Uterus (tissue), 4 donors: ENCODE measurements around the gene ABCG5. TPM values are rescaled to one million over a fixed set of nuclear protein-coding genes. Genes with fewer than 3 reads are reported as not detected.
A peak's percentile ranks its signal among the peaks of the same experiment; 100 is the strongest.

Experiments
- DNase-seq, 2 donors: peaks; one replicate each; pipeline ENCODE4 v3.0.0-alpha.2; 2019 to 2020
- H3K27ac ChIP-seq, 2 donors: fragments of 200-600 bp; sonication (generic); 1 replicate in 1 of 2; 2 replicates in 1 of 2; pipeline ENCODE4 v1.5.1; 2016 to 2018
- H3K27me3 ChIP-seq, 2 donors: fragments of 200-600 bp; sonication (generic); one replicate each; pipeline ENCODE4 v1.5.1; 2018 to 2019; ENCODE audit warnings: control low read depth in 1 of 2
- H3K36me3 ChIP-seq, 2 donors: fragments of 200-600 bp; sonication (generic); one replicate each; pipeline ENCODE4 v1.5.1; 2019; ENCODE audit warnings: control low read depth in 1 of 2
- H3K4me1 ChIP-seq, 2 donors: fragments of 200-600 bp; sonication (generic); one replicate each; pipeline ENCODE4 v1.5.1; 2018 to 2019; ENCODE audit warnings: control low read depth in 1 of 2
- H3K4me3 ChIP-seq, 2 donors: fragments of 200-600 bp; sonication (generic); 1 replicate in 1 of 2; 2 replicates in 1 of 2; pipeline ENCODE4 v1.5.1; 2018 to 2019; ENCODE audit warnings: mild to moderate bottlenecking in 1 of 2
- H3K9me3 ChIP-seq, 2 donors: fragments of 200-600 bp; sonication (generic); one replicate each; pipeline ENCODE4 v1.5.1; 2019; ENCODE audit warnings: control low read depth in 1 of 2
- POLR2A ChIP-seq, 2 donors: fragments of 450-650 bp; IDR thresholded peaks; one replicate each; pipeline ENCODE4 v1.6.1; 2016; ENCODE audit warnings: antibody characterized with exemption in 2 of 2, mild to moderate bottlenecking in 1 of 2, moderate library complexity in 1 of 2
- intact Hi-C: fragments of 100-400 bp; cut with DNase I; formaldehyde crosslinking; loops from one replicate; pipeline ENCODE4 v1.15.1; 2023; ENCODE audit warnings: low total_unique reads
- total RNA-seq, 4 donors: library from RNA; depleted of rRNA in 3 of 4; stranded (reverse); fragments of >200 nt in 3 of 4; gene quantifications; one replicate each; pipeline versions ENCODE4 v1.1.0 to v1.2.4, GENCODE V29; 2014 to 2023
- TF ChIP-seq, protein P1 (sequence below), 4 experiments: fragments of 200-600 bp in 2 of 4; fragments of 450-650 bp in 2 of 4; sonication (generic) in 2 of 4; IDR thresholded peaks; one replicate each; pipeline ENCODE4 v1.5.1; 2016 to 2019; ENCODE audit warnings: antibody characterized with exemption in 4 of 4, mild to moderate bottlenecking in 2 of 4, moderate library complexity in 1 of 4
- donor health status: DM: yes; HTN: yes; CAD: no.

ABCG5 gene
- total RNA-seq, 4 donors from 2014 or later: not detected

- Histone ChIP-seq H3K27me3 (no peaks in the 10 kb centered on the region), H3K36me3 (no peaks in the 10 kb centered on the region), H3K4me3 (no peak overlapping the region), H3K27ac (no peak overlapping the region), H3K4me1 (no peaks in the 10 kb centered on the region), H3K9me3 (no peaks in the 10 kb centered on the region)
- DNase-seq: no peak
- no peak for TF ChIP-seq POLR2A (IDR thresholded peaks at IDR 0.05)
- TF ChIP-seq, protein P1, sequence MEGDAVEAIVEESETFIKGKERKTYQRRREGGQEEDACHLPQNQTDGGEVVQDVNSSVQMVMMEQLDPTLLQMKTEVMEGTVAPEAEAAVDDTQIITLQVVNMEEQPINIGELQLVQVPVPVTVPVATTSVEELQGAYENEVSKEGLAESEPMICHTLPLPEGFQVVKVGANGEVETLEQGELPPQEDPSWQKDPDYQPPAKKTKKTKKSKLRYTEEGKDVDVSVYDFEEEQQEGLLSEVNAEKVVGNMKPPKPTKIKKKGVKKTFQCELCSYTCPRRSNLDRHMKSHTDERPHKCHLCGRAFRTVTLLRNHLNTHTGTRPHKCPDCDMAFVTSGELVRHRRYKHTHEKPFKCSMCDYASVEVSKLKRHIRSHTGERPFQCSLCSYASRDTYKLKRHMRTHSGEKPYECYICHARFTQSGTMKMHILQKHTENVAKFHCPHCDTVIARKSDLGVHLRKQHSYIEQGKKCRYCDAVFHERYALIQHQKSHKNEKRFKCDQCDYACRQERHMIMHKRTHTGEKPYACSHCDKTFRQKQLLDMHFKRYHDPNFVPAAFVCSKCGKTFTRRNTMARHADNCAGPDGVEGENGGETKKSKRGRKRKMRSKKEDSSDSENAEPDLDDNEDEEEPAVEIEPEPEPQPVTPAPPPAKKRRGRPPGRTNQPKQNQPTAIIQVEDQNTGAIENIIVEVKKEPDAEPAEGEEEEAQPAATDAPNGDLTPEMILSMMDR (IDR thresholded peaks at IDR 0.05): no peak
- intact Hi-C loops: no loop called here
These were observed 42.3 kb upstream of the ABCG5 start for GRCh38 chr2:43880952-43881351.

DNA sequence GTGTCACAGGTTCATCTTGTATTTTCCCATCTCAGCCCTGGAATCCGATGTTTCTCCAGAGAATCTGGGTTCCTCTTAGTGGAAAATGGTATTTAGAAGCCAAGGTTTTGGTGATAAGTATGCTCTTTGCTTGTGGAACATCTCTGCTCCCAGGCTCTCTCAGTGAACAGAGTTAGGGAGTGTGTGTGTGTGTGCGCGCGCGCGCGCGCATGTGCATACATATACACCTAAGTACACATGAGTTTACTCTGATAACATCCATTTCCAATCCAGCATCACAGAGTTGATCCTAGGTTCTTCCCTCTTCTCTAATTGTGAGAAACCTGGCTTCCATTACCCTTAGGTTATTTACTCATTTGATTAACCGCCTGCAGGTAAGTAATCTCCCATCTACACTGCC is 41.8 kb upstream of the ABCG5 start:
- no peak overlapping the region for H3K27ac ChIP-seq
- DNase-seq: no peak

GRCh38 chr2:43879261-43879660 is 40.6 kb upstream of the ABCG5 start:
- Histone ChIP-seq H3K27ac (no peak overlapping the region), H3K36me3 (no peaks in the 10 kb centered on the region), H3K4me3 (no peak overlapping the region), H3K9me3 (no peaks in the 10 kb centered on the region), H3K4me1 (no peaks in the 10 kb centered on the region), H3K27me3 (no peaks in the 10 kb centered on the region)
- no peak for TF ChIP-seq POLR2A (IDR thresholded peaks at IDR 0.05)
- TF ChIP-seq, protein P1 (IDR thresholded peaks at IDR 0.05): no peak
- intact Hi-C loops: no loop called here
- DNase-seq: no peak

More for the DNA sequence above, 41.8 kb upstream of the ABCG5 start:
- TF ChIP-seq POLR2A (IDR thresholded peaks at IDR 0.05): no peak
- TF ChIP-seq, protein P1 (IDR thresholded peaks at IDR 0.05): no peak
- Histone ChIP-seq H3K4me1 (no peaks in the 10 kb centered on the region), H3K9me3 (no peaks in the 10 kb centered on the region), H3K36me3 (no peaks in the 10 kb centered on the region), H3K27me3 (no peaks in the 10 kb centered on the region), H3K4me3 (no peak overlapping the region)
- intact Hi-C loops: no loop called here

DNA sequence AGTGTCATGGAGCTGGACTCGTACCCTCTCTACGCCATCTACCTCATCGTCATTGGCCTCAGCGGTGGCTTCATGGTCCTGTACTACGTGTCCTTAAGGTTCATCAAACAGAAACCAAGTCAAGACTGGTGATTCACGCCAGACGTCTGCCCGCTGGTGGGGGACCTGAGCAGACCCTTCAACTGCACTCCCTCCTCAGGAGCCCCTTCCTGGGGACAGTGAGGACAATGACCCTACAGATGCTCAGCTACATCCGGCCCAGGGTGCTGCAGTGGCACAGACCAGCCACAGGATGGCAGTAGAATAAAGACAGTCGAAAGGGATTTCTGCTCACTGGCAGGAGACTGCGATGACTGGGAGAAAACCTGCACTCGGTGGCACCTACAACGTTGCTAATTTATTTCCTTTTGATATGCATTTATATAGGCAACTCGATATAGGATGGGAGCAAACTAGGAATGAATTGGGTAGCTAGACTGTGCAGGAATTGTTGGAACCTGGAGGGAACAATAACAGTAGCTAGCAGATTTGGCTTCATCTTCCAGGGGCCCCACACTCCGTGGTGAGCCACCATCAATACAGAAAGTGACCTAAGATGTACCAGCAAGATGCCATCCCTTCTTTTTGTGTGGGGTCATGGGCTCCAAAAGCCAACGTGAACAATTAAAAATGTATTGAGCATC is 39.3 kb upstream of the ABCG5 start:
- H3K27ac ChIP-seq: no peak overlapping the region
- H3K27me3 ChIP-seq: no peaks in the 10 kb centered on the region
- no peak for TF ChIP-seq POLR2A (IDR thresholded peaks at IDR 0.05)
- TF ChIP-seq, protein P1 (IDR thresholded peaks at IDR 0.05): peak; percentile 45 to 77 (median 65)
- no peaks in the 10 kb centered on the region for H3K9me3 ChIP-seq
- intact Hi-C loops: no loop called here
- no peak overlapping the region for H3K4me3 ChIP-seq
- H3K4me1 ChIP-seq: no peaks in the 10 kb centered on the region
- peak; percentile 27 to 51 for DNase-seq
- no peaks in the 10 kb centered on the region for H3K36me3 ChIP-seq

GRCh38 chr2:43874776-43875451 is 36.3 kb upstream of the ABCG5 start:
- no peak overlapping the region for H3K4me3 ChIP-seq
- no peak for DNase-seq
- H3K27me3 ChIP-seq: no peaks in the 10 kb centered on the region
- intact Hi-C loops: no loop called here
- H3K9me3 ChIP-seq: no peaks in the 10 kb centered on the region
- no peaks in the 10 kb centered on the region for H3K4me1 ChIP-seq
- no peak overlapping the region for H3K27ac ChIP-seq
- no peaks in the 10 kb centered on the region for H3K36me3 ChIP-seq
- no peak for TF ChIP-seq POLR2A (IDR thresholded peaks at IDR 0.05)
- TF ChIP-seq, protein P1 (IDR thresholded peaks at IDR 0.05): no peak
